H1 (cell line): ENCODE results near the gene SYNGR4. TPM values are rescaled to one million over a fixed set of nuclear protein-coding genes. Genes with fewer than 3 reads are reported as not detected.

Experiments used
- ASH2L ChIP-seq: fragments of 200-600, 300-600 bp; sonication (generic); IDR thresholded peaks from one replicate; pipeline ENCODE4 v1.7.1; 2017; ENCODE audit warnings: low read length
- JUND ChIP-seq: IDR thresholded peaks from 2 replicates; pipeline ENCODE4 v1.6.1; 2011; ENCODE audit warnings: mild to moderate bottlenecking, improper control_type of control experiment, low read length
- MAFK ChIP-seq: IDR thresholded peaks from 2 replicates; pipeline ENCODE4 v1.6.1; 2012; ENCODE audit warnings: low read depth, mild to moderate bottlenecking, improper control_type of control experiment, low read length
- SIX5 ChIP-seq: IDR thresholded peaks from 2 replicates; pipeline ENCODE4 v1.6.1; 2011; ENCODE audit warnings: mild to moderate bottlenecking, low read depth, low read length
- TAF7 ChIP-seq: optimal IDR thresholded peaks from 2 replicates; pipeline ENCODE3; 2011; ENCODE audit warnings: low read depth, mild to moderate bottlenecking, inconsistent platforms, low read length, moderate library complexity, borderline replicate concordance
- TEAD4 ChIP-seq: IDR thresholded peaks from 2 replicates; pipeline ENCODE4 v1.6.1; 2012; ENCODE audit warnings: low read depth, low read length, inconsistent platforms, mixed read lengths
- polyA plus RNA-seq, 7 experiments: library from polyadenylated mRNA; depleted of rRNA in 3 of 7; stranded (reverse) in 5 of 7; unstranded in 2 of 7; fragments of >200 nt in 5 of 7; fragments of 200-250 nt in 2 of 7; gene quantifications; 1 replicate in 5 of 7; 2 replicates in 1 of 7; 4 replicates in 1 of 7; pipeline versions ENCODE4 v1.2.1 to v1.2.3, GENCODE V29; 2011 to 2013; ENCODE audit warnings: missing spikeins in 2 of 7, mixed read lengths in 2 of 7
- total RNA-seq: library from RNA; stranded (reverse); fragmentation: NEBNext Ultra II Directional; extraction: Animal tissue kit (Norgen Biotek cat#: 25700); gene quantifications from 2 replicates; pipeline ENCODE4 v1.2.1, GENCODE V29; 2021

SYNGR4 gene
- total and polyA plus RNA-seq, 2 of the 8 experiments (the other 6 are each of a cell fraction or from before 2014, with no cell fraction given) = 0.41 TPM; not detected in 1

DNA sequence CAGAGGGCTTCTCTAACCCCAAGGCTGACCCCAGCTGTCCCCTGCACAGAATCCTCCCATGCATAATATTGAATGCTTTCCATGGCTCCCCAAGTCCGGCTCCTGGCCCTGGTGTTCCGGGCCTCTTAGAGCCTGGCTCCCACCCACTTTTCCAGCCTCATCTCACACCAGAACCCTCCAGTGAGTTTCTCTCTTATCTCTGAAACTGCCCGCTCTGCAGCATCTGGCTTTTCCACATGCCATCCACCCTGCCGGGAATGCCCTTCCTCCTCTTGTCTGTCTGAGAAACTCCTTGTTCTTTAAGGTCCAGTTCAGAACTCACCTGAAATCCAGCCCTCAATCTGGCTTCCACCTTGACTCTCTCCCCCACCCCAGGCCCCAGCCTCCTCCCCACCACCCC is 6.8 kb downstream of the SYNGR4 start (continued):
- no peak for TF ChIP-seq MAFK
- no peak for TF ChIP-seq JUND
- no peak for TF ChIP-seq ASH2L
- TF ChIP-seq TAF7 = no peak
- no peak for TF ChIP-seq TEAD4
- no peak for TF ChIP-seq SIX5
